B cell (primary cell): ENCODE data around the gene POLD1. TPM values are rescaled to one million over a fixed set of nuclear protein-coding genes. Genes with fewer than 3 reads are reported as not detected.

ENCODE experiments used
- ATAC-seq: fragments of 200-7000 bp; cut with Tn5 transposase; one replicate; pipeline ENCODE4 v1.10.0; 2021; ENCODE audit warnings: low read depth, mild to moderate bottlenecking, moderate number of reproducible peaks, moderate library complexity
- CTCF ChIA-PET: fragments of 350-600 bp; sonication (Branson Sonifier 250); formaldehyde crosslinking; loops from one replicate; lab custom pipeline; 2021; ENCODE audit warnings: antibody characterized with exemption, inconsistent platforms; lab: Charles Lee
- POLR2A ChIA-PET: fragments of 350-600 bp; sonication (Branson Sonifier 250); formaldehyde crosslinking; loops from one replicate; lab custom pipeline; 2021; ENCODE audit warnings: antibody characterized with exemption; lab: Charles Lee
- DNase-seq: peaks from one replicate; pipeline ENCODE4 v3.0.0; 2013
- H2AFZ ChIP-seq: 2 replicates; pipeline ENCODE4 v1.6.1; 2012; ENCODE audit warnings: mild to moderate bottlenecking, low read depth, low read length; ENCODE audit not compliant: insufficient read depth, poor library complexity, severe bottlenecking
- H3K27ac ChIP-seq, 2 donors: 1 replicate in 1 of 2; 2 replicates in 1 of 2; pipeline ENCODE4 v1.5.1; 2012 to 2013; ENCODE audit warnings: low read length in 2 of 2, mild to moderate bottlenecking in 2 of 2, moderate library complexity in 1 of 2
- H3K27me3 ChIP-seq, 4 experiments: fragments of 200-600 bp in 1 of 4; sonication (generic) in 1 of 4; replicated peaks in 1 of 4; 1 replicate in 2 of 4; 2 replicates in 2 of 4; pipeline versions ENCODE4 v1.6.1 to v1.7.0; 2013 to 2016; ENCODE audit warnings: low read length in 3 of 4, mild to moderate bottlenecking in 2 of 4, mixed read lengths in 1 of 4, moderate library complexity in 1 of 4; ENCODE audit not compliant: insufficient read depth in 4 of 4, control insufficient read depth in 3 of 4; ENCODE audit errors: control extremely low read depth in 1 of 4
- H3K36me3 ChIP-seq, 2 experiments: replicated peaks in 1 of 2; 1 replicate in 1 of 2; 2 replicates in 1 of 2; pipeline versions ENCODE4 v1.6.1 to v1.7.1; 2013; ENCODE audit warnings: low read length in 1 of 2; ENCODE audit not compliant: insufficient read depth in 2 of 2, control insufficient read depth in 1 of 2; ENCODE audit errors: control extremely low read depth in 1 of 2, extremely low read depth in 1 of 2
- H3K4me1 ChIP-seq, 2 donors: fragments of 200-600 bp in 1 of 2; sonication (generic) in 1 of 2; 1 replicate in 1 of 2; 2 replicates in 1 of 2; pipeline versions ENCODE4 v1.5.1 to v1.6.1; 2013 to 2017; ENCODE audit warnings: low read length in 2 of 2; ENCODE audit not compliant: control insufficient read depth in 2 of 2, insufficient read depth in 2 of 2
- H3K4me2 ChIP-seq: replicated peaks from 2 replicates; pipeline ENCODE3; 2012; ENCODE audit warnings: mild to moderate bottlenecking, low read depth, low read length; ENCODE audit not compliant: poor library complexity, severe bottlenecking
- H3K4me3 ChIP-seq, 5 experiments: fragments of 200-600 bp in 1 of 5; sonication (generic) in 1 of 5; 1 replicate in 3 of 5; 2 replicates in 2 of 5; pipeline versions ENCODE4 v1.5.1 to v1.7.0; 2011 to 2016; ENCODE audit warnings: low read length in 4 of 5, mild to moderate bottlenecking in 4 of 5, low read depth in 2 of 5, control low read depth in 1 of 5, moderate library complexity in 1 of 5; ENCODE audit not compliant: insufficient read depth in 1 of 5; ENCODE audit errors: control extremely low read depth in 1 of 5, extremely low read depth in 1 of 5
- H3K79me2 ChIP-seq: fragments of 200-600 bp; sonication (generic); one replicate; pipeline ENCODE4 v1.6.0; 2016; ENCODE audit warnings: low read length; ENCODE audit not compliant: control insufficient read depth, insufficient read depth
- H3K9ac ChIP-seq: fragments of 200-600 bp; sonication (generic); 2 replicates; pipeline ENCODE4 v1.6.1; 2017; ENCODE audit warnings: mild to moderate bottlenecking, low read length, moderate library complexity
- H3K9me3 ChIP-seq, 3 donors: one replicate each; pipeline versions ENCODE4 v1.6.1 to v1.7.1; 2013; ENCODE audit warnings: low read length in 2 of 3; ENCODE audit not compliant: control insufficient read depth in 2 of 3, insufficient read depth in 1 of 3; ENCODE audit errors: control extremely low read depth in 1 of 3
- H4K20me1 ChIP-seq: 2 replicates; pipeline ENCODE4 v1.6.0; 2012; ENCODE audit warnings: mild to moderate bottlenecking, low read length; ENCODE audit not compliant: insufficient read depth, control insufficient read depth, poor library complexity, severe bottlenecking
- H3K27ac Mint-ChIP-seq: one replicate; pipeline ENCODE4 v1.8.0; 2021; ENCODE audit warnings: mixed read lengths
- H3K27me3 Mint-ChIP-seq: one replicate; pipeline ENCODE4 v1.8.0; 2021; ENCODE audit warnings: mixed read lengths
- H3K4me1 Mint-ChIP-seq: one replicate; pipeline ENCODE4 v1.8.0; 2021; ENCODE audit warnings: mixed read lengths
- H3K4me3 Mint-ChIP-seq: one replicate; pipeline ENCODE4 v1.8.0; 2021; ENCODE audit warnings: mixed read lengths
- H3K9me3 Mint-ChIP-seq: one replicate; pipeline ENCODE4 v1.8.0; 2022; ENCODE audit warnings: mixed read lengths; ENCODE audit not compliant: insufficient read depth
- CTCF ChIP-seq: fragments of 200-600 bp; IDR thresholded peaks from one replicate; pipeline ENCODE4 v1.8.0; 2022; ENCODE audit warnings: antibody characterized with exemption, mild to moderate bottlenecking
- EZH2 ChIP-seq: IDR thresholded peaks from 2 replicates; pipeline ENCODE4 v1.6.1; 2012; ENCODE audit warnings: borderline replicate concordance, low read depth, mild to moderate bottlenecking, moderate library complexity, low read length; ENCODE audit not compliant: insufficient read depth, poor library complexity, severe bottlenecking
- WGBS: methylation state at CpG from one replicate; pipeline ENCODE4 v1.1.5; 2013; ENCODE audit warnings: missing lambda C conversion rate; ENCODE audit not compliant: insufficient coverage; 5-methylcytosine and 5-hydroxymethylcytosine counted together
- intact Hi-C: fragments of 100-400 bp; cut with micrococcal nuclease; formaldehyde crosslinking; loops from one replicate; pipeline ENCODE4 v1.10.0; 2022
- polyA plus RNA-seq: library from polyadenylated mRNA; depleted of rRNA; stranded (reverse); fragments of >200 nt; gene quantifications from 2 replicates; pipeline ENCODE4 v1.2.3, GENCODE V29; 2012
- total RNA-seq, 2 donors: library from RNA; stranded (reverse); fragments of 120-200 nt in 1 of 2; gene quantifications; 1 replicate in 1 of 2; 2 replicates in 1 of 2; pipeline versions ENCODE4 v1.2.3 to v1.2.4, GENCODE V29; 2013 to 2022

POLD1 gene
- total and polyA plus RNA-seq, 2 donors (not counting 1 experiment from before 2014, with no cell fraction given), result 43.6 to 65.2 TPM

- H3K4me2 ChIP-seq, result peak overlapping the region; percentile 97
- POLR2A ChIA-PET, result interaction anchor here (0.5 to 6.4 kb wide), 11 partner anchors 9 to 75 kb away, joined by 3 to 96 read pairs (median 7); partner anchors contain the start of genes MYBPC2, NR1H2 and POLD1
- peak overlapping the region; percentile 81 for H3K4me3 Mint-ChIP-seq
- H3K4me1 ChIP-seq, result peaks cover 37 to 60% of the 10 kb centered on the region in 2 donors
- intact Hi-C loops, result loop anchor here (5.0 kb wide), 1 partner anchor 74 kb away; no protein-coding TSS in a partner anchor
- no peaks in the 10 kb centered on the region for H3K27me3 ChIP-seq
- H4K20me1 ChIP-seq, result peaks cover 23% of the 10 kb centered on the region
- ATAC-seq (no peak), DNase-seq (peak; percentile 71)
- TF ChIP-seq CTCF (no peak), EZH2 (no peak)
- H3K9ac ChIP-seq, result peak overlapping the region; percentile 37
- H3K4me1 Mint-ChIP-seq, result peaks cover 48% of the 10 kb centered on the region
- H3K9me3 Mint-ChIP-seq, result no peaks in the 10 kb centered on the region
- peak overlapping the region in 4 of 5 experiments; percentile 4 to 52 (median 23) for H3K4me3 ChIP-seq
- no peaks in the 10 kb centered on the region for H3K27me3 Mint-ChIP-seq
- no peaks in the 10 kb centered on the region for H3K9me3 ChIP-seq
- H3K79me2 ChIP-seq, result peaks cover 45% of the 10 kb centered on the region
- peaks cover 0 to 11% of the 10 kb centered on the region in 2 experiments for H3K36me3 ChIP-seq
- WGBS, result 74% methylated on average over 32 of the region's 35 CpGs
- H2AFZ ChIP-seq, result no peak overlapping the region
- CTCF ChIA-PET, result interaction anchor here (1.3 to 7.3 kb wide), 9 partner anchors 31 to 75 kb away, joined by 3 to 36 read pairs (median 10); partner anchors contain the start of genes NR1H2 and POLD1
- peak overlapping the region; percentile 98 for H3K27ac Mint-ChIP-seq
- peak overlapping the region; percentile 97 to 98 for H3K27ac ChIP-seq
Measured at GRCh38 chr19:50416034-50416977, 32.2 kb downstream of the POLD1 start.
